ENCODE results near the gene ADPRH. TPM values are rescaled to one million over a fixed set of nuclear protein-coding genes. Genes with fewer than 3 reads are reported as not detected.
A peak's percentile ranks its signal among the peaks of the same experiment; 100 is the strongest.

ADPRH gene
- total RNA-seq, 1 donor from 2014 or later: 4.6 TPM

- DNase-seq (ENCODE audit: low spot score): no peak
Observed at GRCh38 chr3:119596398-119596797, 17.1 kb downstream of the ADPRH start.

- DNase-seq (ENCODE audit: low spot score): no peak
Observed at GRCh38 chr3:119597548-119598288, 18.4 kb downstream of the ADPRH start, which contains the start of gene PLA1A. PLA1A (plus strand) TSS chr3:119597885; CDS start chr3:119597914, 29 bp downstream.

- DNase-seq (ENCODE audit: low spot score): no peak
Observed at GRCh38 chr3:119598410-119599098, 19.3 kb downstream of the ADPRH start.

- DNase-seq (ENCODE audit: low spot score): no peak
Observed at GRCh38 chr3:119599558-119600174, 20.4 kb downstream of the ADPRH start.

- DNase-seq (ENCODE audit: low spot score): no peak
Observed at GRCh38 chr3:119600732-119601131, 21.4 kb downstream of the ADPRH start.

- no peak for DNase-seq (ENCODE audit: low spot score)
Observed at GRCh38 chr3:119601154-119601553, 21.9 kb downstream of the ADPRH start.

GRCh38 chr3:119602676-119603075, 23.4 kb downstream of the ADPRH start:
- no peak for DNase-seq (ENCODE audit: low spot score)

- no peak for DNase-seq (ENCODE audit: low spot score)
Observed at GRCh38 chr3:119604878-119605277, 25.6 kb downstream of the ADPRH start.

GRCh38 chr3:119608405-119609000, 29.2 kb downstream of the ADPRH start:
- DNase-seq (ENCODE audit: low spot score): no peak

- peak; percentile 48 for DNase-seq (ENCODE audit: low spot score)
Observed at GRCh38 chr3:119609301-119609700, 30.0 kb downstream of the ADPRH start.

GRCh38 chr3:119611664-119612063, 32.4 kb downstream of the ADPRH start:
- no peak for DNase-seq (ENCODE audit: low spot score)

- no peak for DNase-seq (ENCODE audit: low spot score)
Observed at GRCh38 chr3:119613201-119613600, 33.9 kb downstream of the ADPRH start.

GRCh38 chr3:119613872-119614271, 34.6 kb downstream of the ADPRH start:
- DNase-seq (ENCODE audit: low spot score): no peak

GRCh38 chr3:119616056-119616455, 36.8 kb downstream of the ADPRH start:
- no peak for DNase-seq (ENCODE audit: low spot score)

GRCh38 chr3:119619094-119619493, 39.8 kb downstream of the ADPRH start:
- DNase-seq (ENCODE audit: low spot score): no peak

- DNase-seq (ENCODE audit: low spot score): no peak
Observed at GRCh38 chr3:119620899-119621298, 41.6 kb downstream of the ADPRH start.

- DNase-seq (ENCODE audit: low spot score): no peak
Observed at GRCh38 chr3:119624002-119624720, 44.9 kb downstream of the ADPRH start.

- no peak for DNase-seq (ENCODE audit: low spot score)
Observed at GRCh38 chr3:119625451-119626153, 46.3 kb downstream of the ADPRH start.

GRCh38 chr3:119626196-119626595, 46.9 kb downstream of the ADPRH start:
- DNase-seq (ENCODE audit: low spot score): no peak

- DNase-seq (ENCODE audit: low spot score): no peak
Observed at GRCh38 chr3:119627461-119627860, 48.2 kb downstream of the ADPRH start.

GRCh38 chr3:119628390-119628789, 49.1 kb downstream of the ADPRH start:
- DNase-seq (ENCODE audit: low spot score): no peak
